Caco-2 (cell line): ENCODE data around the gene CCDC159. TPM values are rescaled to one million over a fixed set of nuclear protein-coding genes. Genes with fewer than 3 reads are reported as not detected.
A peak's percentile ranks its signal among the peaks of the same experiment; 100 is the strongest.

Experiments
- BruUV-seq: library from RNA; stranded (reverse); fragments of 400-500 nt; replicated peaks from 2 replicates; lab custom pipeline; 2021; lab: Mats Ljungman, UMichigan
- CTCF ChIA-PET: fragments of 300-600 bp; sonication (Branson Sonifier 250); formaldehyde crosslinking; loops from one replicate; lab custom pipeline; 2022; ENCODE audit warnings: antibody characterized with exemption; lab: Charles Lee
- POLR2A ChIA-PET: fragments of 300-600 bp; sonication (Branson Sonifier 250); formaldehyde crosslinking; loops from one replicate; lab custom pipeline; 2022; ENCODE audit warnings: antibody characterized with exemption; lab: Charles Lee
- DNase-seq, 2 experiments: peaks; one replicate each; pipeline versions ENCODE4 v3.0.0 to v3.0.0-alpha.2; 2020 to 2022
- H3K27me3 ChIP-seq: replicated peaks from 2 replicates; pipeline ENCODE4 v1.6.0; 2011; ENCODE audit warnings: low read length; ENCODE audit not compliant: control insufficient read depth, insufficient read depth
- H3K36me3 ChIP-seq: 2 replicates; pipeline ENCODE4 v1.5.1; 2011; ENCODE audit warnings: low read length; ENCODE audit not compliant: control insufficient read depth, insufficient read depth
- H3K4me1 ChIP-seq: fragments of 250-450 bp; sonication (Bioruptor Pico); 2 replicates; pipeline ENCODE4 v1.5.1; 2020; ENCODE audit warnings: mild to moderate bottlenecking
- H3K4me3 ChIP-seq: 2 replicates; pipeline ENCODE4 v1.5.1; 2011; ENCODE audit warnings: low read depth, mild to moderate bottlenecking, control low read depth, low read length
- H3K9me3 ChIP-seq: fragments of 250-450 bp; sonication (Bioruptor Pico); 2 replicates; pipeline ENCODE4 v1.5.1; 2020; ENCODE audit warnings: mild to moderate bottlenecking, moderate library complexity
- H3K27ac Mint-ChIP-seq: one replicate; pipeline ENCODE4 v1.8.0; 2022; ENCODE audit warnings: mixed read lengths; ENCODE audit not compliant: unreplicated experiment
- H3K27me3 Mint-ChIP-seq: one replicate; pipeline ENCODE4 v1.8.0; 2022; ENCODE audit warnings: mixed read lengths; ENCODE audit not compliant: insufficient read depth, unreplicated experiment
- H3K36me3 Mint-ChIP-seq: one replicate; pipeline ENCODE4 v1.8.0; 2022; ENCODE audit warnings: mild to moderate bottlenecking, mixed read lengths; ENCODE audit not compliant: insufficient read depth, unreplicated experiment
- H3K4me1 Mint-ChIP-seq: one replicate; pipeline ENCODE4 v1.8.0; 2022; ENCODE audit warnings: low read depth, mixed read lengths; ENCODE audit not compliant: unreplicated experiment
- H3K4me3 Mint-ChIP-seq: one replicate; pipeline ENCODE4 v1.8.0; 2022; ENCODE audit warnings: mild to moderate bottlenecking, moderate library complexity, mixed read lengths; ENCODE audit not compliant: unreplicated experiment
- H3K9me3 Mint-ChIP-seq: one replicate; pipeline ENCODE4 v1.8.0; 2022; ENCODE audit warnings: mixed read lengths; ENCODE audit not compliant: unreplicated experiment
- CTCF ChIP-seq, 2 experiments: fragments of 200-600 bp in 1 of 2; IDR thresholded peaks; 1 replicate in 1 of 2; 2 replicates in 1 of 2; pipeline versions ENCODE4 v1.5.1 to v1.8.0; 2011 to 2022; ENCODE audit warnings: antibody characterized with exemption in 1 of 2, control low read depth in 1 of 2, inconsistent platforms in 1 of 2, low read depth in 1 of 2, low read length in 1 of 2, mild to moderate bottlenecking in 1 of 2, moderate library complexity in 1 of 2; ENCODE audit not compliant: insufficient read depth in 1 of 2, severe bottlenecking in 1 of 2, unreplicated experiment in 1 of 2
- intact Hi-C: fragments of 100-400 bp; cut with micrococcal nuclease; formaldehyde crosslinking; loops from one replicate; pipeline ENCODE4 v1.10.0; 2022; ENCODE audit not compliant: unreplicated experiment
- total RNA-seq: library from RNA; stranded (reverse); gene quantifications from 2 replicates; pipeline ENCODE4 v1.2.3, GENCODE V29; 2022

Gene CCDC159
- total RNA-seq, 1 experiment from 2014 or later, result 13.9 TPM

- ChIA-PET CTCF (interaction anchor here (0.7 kb wide), 1 partner anchor 68 kb away, joined by 3 read pairs; no protein-coding TSS in a partner anchor), POLR2A (no interaction called here)
- no peak for TF ChIP-seq CTCF (IDR thresholded peaks at IDR 0.05; ENCODE audit: insufficient read depth in 1 of 2, low read depth in 1 of 2, low read length in 1 of 2, severe bottlenecking in 1 of 2, unreplicated experiment in 1 of 2)
- H3K9me3 Mint-ChIP-seq, result no peaks in the 10 kb centered on the region
- H3K36me3 Mint-ChIP-seq, result peaks cover 11% of the 10 kb centered on the region
- no peak for DNase-seq
- no peaks in the 10 kb centered on the region for H3K4me1 ChIP-seq
- no peak overlapping the region for H3K27ac Mint-ChIP-seq
- intact Hi-C loops, result no loop called here
- H3K4me1 Mint-ChIP-seq, result peaks cover 11% of the 10 kb centered on the region
- no peaks in the 10 kb centered on the region for H3K27me3 ChIP-seq
- no peak overlapping the region for H3K4me3 Mint-ChIP-seq
- BruUV-seq, result no TSS peak
- H3K27me3 Mint-ChIP-seq, result no peaks in the 10 kb centered on the region
- H3K36me3 ChIP-seq, result no peaks in the 10 kb centered on the region
- H3K9me3 ChIP-seq, result no peaks in the 10 kb centered on the region
- no peak overlapping the region for H3K4me3 ChIP-seq
Observed at GRCh38 chr19:11359421-11359820, 13.1 kb downstream of the CCDC159 start.

- Histone ChIP-seq H3K27me3 (no peaks in the 10 kb centered on the region), H3K36me3 (no peaks in the 10 kb centered on the region), H3K9me3 (no peaks in the 10 kb centered on the region), H3K4me1 (no peaks in the 10 kb centered on the region), H3K4me3 (no peak overlapping the region)
- CTCF ChIA-PET, result no interaction called here
- TF ChIP-seq CTCF (IDR thresholded peaks at IDR 0.05; ENCODE audit: insufficient read depth in 1 of 2, low read depth in 1 of 2, low read length in 1 of 2, severe bottlenecking in 1 of 2, unreplicated experiment in 1 of 2), result no peak
- Mint-ChIP-seq H3K9me3 (no peaks in the 10 kb centered on the region), H3K27me3 (no peaks in the 10 kb centered on the region), H3K27ac (no peak overlapping the region), H3K4me3 (no peak overlapping the region), H3K36me3 (peaks cover 5% of the 10 kb centered on the region), H3K4me1 (peaks cover 7% of the 10 kb centered on the region)
- POLR2A ChIA-PET, result interaction anchor here (1.2 kb wide), 1 partner anchor 13 kb away, joined by 3 read pairs; the partner anchor contains the start of gene SWSAP1
- intact Hi-C loops, result no loop called here
- BruUV-seq, result no TSS peak
- peak; percentile 58 to 78 for DNase-seq
Observed at GRCh38 chr19:11361037-11361770, 14.9 kb downstream of the CCDC159 start.

- H3K4me3 Mint-ChIP-seq, result no peak overlapping the region
- Histone ChIP-seq H3K9me3 (no peaks in the 10 kb centered on the region), H3K27me3 (no peaks in the 10 kb centered on the region), H3K36me3 (no peaks in the 10 kb centered on the region), H3K4me1 (no peaks in the 10 kb centered on the region), H3K4me3 (no peak overlapping the region)
- H3K9me3 Mint-ChIP-seq, result no peaks in the 10 kb centered on the region
- no peak for DNase-seq
- POLR2A ChIA-PET, result interaction anchor here (0.6 to 1.2 kb wide), 2 partner anchors 13 to 34 kb away, joined by 3 to 9 read pairs; partner anchors contain the start of gene SWSAP1
- peaks cover 7% of the 10 kb centered on the region for H3K4me1 Mint-ChIP-seq
- no peaks in the 10 kb centered on the region for H3K27me3 Mint-ChIP-seq
- peaks cover 2% of the 10 kb centered on the region for H3K36me3 Mint-ChIP-seq
- TF ChIP-seq CTCF (IDR thresholded peaks at IDR 0.05; ENCODE audit: insufficient read depth in 1 of 2, low read depth in 1 of 2, low read length in 1 of 2, severe bottlenecking in 1 of 2, unreplicated experiment in 1 of 2), result no peak
- no TSS peak for BruUV-seq
- CTCF ChIA-PET, result interaction anchor here (0.5 kb wide), 1 partner anchor 12 kb away, joined by 8 read pairs; the partner anchor contains the start of gene SWSAP1
- intact Hi-C loops, result no loop called here
- no peak overlapping the region for H3K27ac Mint-ChIP-seq
Observed at GRCh38 chr19:11361771-11362731, 15.7 kb downstream of the CCDC159 start.
